NCI-H2196 treated with DMSO at 0.1 percent for 48 hours (cell line): Measurements from ENCODE around the gene SYNE1.
"Not testable (repeated sequence)": the region's sequence is repeated elsewhere in the genome, so short reads cannot be mapped to it uniquely, and the experiment has no call there.

Experiments
- DNase-seq: peaks from one replicate; lab custom pipeline; 2025; ENCODE audit not compliant: unreplicated experiment; lab: John Stamatoyannopoulos, UW

SYNE1 gene

DNA sequence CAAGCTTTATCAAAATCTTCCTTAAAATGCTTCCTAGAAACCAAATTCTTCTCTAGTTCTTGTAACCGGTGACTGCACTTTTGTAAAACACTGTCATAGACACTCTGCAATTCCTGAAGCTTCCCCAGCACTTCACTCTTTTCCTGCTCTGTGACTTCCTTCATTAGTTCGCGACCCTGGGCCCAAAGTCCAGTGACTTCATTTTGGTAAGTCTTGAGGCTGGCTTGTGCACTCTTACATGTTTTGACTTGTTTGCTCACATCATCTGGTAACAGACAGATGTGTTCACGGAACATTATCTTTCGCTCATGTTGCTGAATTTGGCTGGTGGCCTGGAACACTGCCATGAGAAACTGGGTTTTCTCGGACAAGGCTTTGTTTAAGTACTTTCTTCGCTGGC lies 306.2 kb downstream of the SYNE1 start:
- no peak for DNase-seq

DNA sequence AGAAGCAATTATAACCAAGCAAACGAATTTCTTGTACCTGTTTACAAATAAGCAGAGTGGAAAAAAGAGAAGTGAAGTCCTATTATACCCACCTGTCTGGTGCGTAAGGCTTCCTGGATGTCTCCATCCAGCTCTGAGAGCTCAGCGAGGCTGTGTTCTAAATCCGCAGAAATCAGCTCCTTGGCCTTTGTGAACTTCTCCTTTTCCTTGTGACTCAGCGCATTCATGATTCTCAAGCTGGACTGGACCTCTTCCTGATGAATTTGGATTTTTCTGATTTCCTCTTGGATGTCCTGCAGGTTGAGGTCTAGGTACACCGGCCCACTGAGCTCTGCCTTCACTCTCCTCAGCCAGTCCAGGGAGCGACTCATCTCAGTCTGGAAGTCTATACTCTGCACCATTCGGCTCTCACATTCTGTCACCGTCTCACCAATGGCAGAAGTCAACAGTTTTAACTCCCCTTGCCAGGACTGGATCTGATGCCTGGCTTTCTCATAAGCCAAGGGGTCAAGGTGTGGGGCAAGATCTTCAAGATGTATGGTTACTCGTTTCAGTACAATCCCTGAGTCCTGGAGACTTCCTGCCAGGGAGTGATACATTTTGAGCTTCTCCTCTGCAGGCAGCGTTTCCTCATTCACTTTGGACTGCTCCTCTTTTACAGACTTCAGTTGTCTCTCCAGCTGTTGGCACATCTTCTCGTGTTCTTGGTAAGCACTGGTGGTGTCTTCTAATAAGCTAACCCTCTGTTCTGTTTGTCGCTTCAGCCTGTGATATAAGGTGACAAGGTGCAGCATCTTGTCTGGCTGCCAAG lies 307.3 kb downstream of the SYNE1 start:
- DNase-seq = no peak

DNA sequence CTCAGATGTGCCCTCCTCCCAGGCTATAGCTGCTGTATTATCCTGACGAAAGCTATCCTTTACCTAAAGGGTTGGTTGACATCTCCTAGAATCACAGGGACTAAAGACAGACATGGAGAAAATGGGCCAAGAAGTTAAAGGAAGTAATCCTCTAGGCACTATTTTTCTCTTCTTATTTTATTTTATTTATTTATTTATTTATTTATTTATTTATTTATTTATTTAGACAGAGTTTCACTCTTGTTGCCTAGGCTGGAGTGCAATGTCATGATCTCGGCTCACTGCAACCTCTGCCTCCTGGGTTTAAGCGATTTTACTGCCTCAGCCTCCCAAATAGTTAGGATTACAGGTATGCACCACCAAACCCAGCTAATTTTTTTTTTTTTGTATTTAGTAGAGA lies 309.0 kb downstream of the SYNE1 start:
- not testable (repeated sequence) for DNase-seq

DNA sequence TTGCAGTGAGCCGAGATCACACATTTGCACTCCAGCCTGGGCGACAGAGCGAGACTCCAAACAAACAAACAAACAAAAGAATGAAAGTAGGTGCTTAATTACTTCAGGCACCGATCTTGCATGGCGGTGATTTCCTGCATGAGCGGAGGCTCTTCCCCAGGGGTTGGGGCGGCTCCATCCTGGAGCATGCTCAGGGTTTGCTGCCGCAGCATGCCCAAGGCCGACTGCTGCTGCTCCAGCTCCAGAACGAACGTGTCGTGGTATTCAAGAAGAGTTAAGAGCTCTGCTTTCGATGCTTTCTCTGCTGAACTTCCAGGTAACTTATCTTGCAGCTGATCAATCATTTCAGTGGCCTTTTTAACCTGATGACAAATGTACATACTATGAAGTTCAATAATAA lies 313.8 kb downstream of the SYNE1 start:
- DNase-seq = no peak

DNA sequence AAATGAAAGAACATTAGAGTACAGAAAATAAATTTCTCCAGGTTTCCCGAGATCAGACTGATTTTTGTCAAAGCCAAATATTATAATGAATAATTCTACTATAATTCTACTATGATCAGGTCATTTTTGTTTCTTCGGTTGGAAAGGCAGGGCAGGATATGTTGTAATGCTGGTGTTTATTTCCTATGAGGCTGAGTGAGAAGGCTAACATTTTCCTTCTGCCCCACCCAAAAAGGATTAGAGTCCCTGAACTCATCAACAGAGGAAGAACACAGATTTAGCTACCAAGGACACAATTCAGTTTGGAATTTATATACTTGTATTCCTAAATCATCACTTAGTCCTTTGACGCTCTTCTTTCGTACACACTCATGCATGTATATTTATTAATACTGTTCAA lies 318.9 kb downstream of the SYNE1 start:
- no peak for DNase-seq

DNA sequence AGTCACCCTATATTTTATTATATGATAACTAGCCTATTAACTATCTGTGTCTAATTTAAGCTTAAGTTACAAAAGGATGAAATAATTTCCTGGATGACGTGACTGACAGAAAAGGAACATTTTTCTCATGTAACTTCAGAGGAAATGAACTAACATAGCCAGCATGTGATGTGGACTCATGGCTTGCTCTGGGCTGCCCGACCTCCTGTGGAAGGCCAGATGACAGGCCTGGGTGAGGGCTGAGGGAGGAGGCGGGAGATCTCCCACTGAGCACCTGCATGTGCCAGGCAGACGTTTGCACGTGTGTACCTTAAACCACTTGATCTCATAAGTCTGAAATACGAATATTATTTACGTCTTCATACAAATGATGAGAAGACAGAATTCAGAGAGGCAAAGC lies 321.1 kb downstream of the SYNE1 start:
- DNase-seq = no peak

DNA sequence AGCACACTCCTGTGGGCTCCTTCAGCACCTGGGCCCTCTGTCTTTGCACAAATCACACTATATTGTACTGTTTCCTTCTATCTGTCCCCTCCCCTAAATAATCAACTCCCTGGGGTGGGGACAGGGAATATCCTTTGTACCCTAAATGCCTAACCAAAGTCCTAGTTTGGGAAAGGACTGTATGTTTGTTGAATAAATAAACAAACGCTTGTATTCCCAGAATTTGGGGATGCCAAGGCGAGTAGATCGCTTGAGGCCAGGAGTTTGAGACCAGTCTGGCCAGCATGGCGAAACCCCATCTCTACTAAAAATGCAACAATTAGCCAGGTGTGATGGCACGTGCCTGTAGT lies 322.7 kb downstream of the SYNE1 start:
- DNase-seq = no peak

DNA sequence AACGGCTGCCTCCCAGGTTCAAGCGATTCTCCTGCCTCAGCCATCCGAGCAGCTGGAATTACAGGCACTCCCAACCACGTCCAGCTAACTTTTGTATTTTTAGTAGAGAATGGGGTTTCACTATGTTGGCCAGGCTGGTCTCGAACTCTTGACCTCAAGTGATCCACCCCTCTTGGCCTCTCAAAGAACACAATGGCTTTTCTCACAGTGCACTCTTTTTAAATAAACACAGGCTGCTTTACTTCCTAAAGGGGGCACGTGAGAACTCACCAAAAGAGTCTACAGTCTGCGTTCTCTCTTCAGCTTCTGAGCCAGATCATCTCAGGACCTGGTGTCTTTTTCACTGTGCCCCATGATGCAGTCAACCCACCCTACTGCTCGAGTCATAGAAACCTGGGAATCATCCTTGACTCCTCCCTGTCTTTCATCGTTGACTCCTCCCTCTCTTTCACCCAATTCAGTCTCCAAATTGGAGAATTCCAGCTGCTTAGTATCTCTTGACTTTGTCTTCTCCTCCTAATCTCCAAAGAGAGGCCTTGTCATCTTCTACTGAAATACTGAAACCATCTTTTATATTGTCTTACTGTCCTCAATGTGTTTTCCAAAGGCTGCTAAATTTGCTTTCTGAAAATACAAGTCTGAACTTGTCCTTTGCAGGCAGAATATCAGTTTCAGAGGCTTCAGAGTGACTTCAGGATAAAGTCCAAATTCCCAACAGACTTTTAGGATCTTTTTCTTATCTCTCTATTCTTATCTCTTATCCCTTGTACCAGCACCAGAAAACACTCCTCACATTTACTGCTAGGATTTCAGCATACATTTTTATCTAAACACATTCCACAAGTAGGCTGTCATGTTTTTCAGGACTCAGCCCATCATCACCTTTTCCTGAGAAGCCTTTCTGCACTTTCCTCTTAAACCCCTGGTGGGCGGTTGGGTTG lies 323.4 kb downstream of the SYNE1 start:
- no peak for DNase-seq

DNA sequence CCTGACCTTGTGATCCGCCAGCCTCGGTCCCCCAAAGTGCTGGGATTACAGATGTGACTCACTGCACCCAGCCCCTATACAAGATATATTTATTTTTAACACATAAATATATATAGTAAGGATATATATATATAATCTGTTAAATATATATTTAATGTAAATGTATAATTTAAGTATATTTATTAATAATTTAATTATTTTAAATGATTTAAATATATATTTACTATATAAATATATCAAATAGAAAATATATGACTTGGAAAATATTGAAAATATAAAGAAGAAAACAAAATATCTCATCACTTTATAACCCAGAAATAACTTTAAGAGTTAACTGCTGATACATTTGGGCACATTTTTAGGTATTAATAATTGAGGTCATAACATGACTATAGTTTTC lies 324.7 kb downstream of the SYNE1 start:
- DNase-seq = no peak

DNA sequence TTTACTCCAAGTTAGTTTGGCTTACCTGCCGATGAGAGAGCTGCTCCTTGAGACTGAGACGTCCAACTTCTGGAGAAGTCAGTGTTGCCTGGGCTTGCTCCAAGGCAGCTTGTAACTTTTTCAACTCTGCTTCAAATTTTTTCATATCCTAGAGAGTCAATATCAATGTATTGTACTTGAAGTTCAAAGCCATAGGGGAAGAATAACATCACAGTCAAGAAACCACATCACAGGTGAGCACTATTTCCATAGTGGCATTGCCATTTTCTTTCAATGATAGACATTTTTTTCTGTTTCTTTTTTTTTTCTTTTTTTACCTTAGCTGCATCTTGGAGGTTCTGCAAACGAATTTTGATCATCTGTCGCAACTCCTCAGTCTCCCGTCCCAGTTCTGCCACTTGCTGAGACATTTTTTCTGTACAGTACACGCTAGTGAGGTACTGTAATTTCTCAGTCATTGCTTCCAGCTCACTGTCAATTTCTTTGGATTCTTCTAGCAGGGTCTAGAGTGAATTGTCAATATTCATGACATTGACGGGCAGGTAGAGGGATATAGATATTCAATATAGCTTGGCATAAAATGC lies 326.7 kb downstream of the SYNE1 start:
- DNase-seq = no peak

DNA sequence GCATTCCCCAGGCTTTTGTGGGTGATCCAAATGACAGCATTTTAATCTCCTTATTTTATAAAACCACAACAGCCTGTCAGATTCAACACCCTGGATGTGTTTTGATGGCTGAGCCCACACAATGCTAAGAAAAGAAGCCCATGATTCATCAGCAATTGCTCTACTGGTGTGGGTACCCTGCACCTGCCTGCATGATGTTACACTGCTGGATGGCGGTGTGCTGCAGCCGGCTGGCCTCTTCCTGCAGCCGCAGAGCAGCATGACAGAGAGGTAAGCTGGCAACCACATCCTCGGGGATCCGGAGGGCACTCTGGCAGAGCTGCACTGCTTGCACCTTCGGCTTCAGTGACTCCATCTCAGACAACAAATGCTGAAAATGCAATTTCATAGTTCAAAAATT lies 327.5 kb downstream of the SYNE1 start:
- DNase-seq = no peak

DNA sequence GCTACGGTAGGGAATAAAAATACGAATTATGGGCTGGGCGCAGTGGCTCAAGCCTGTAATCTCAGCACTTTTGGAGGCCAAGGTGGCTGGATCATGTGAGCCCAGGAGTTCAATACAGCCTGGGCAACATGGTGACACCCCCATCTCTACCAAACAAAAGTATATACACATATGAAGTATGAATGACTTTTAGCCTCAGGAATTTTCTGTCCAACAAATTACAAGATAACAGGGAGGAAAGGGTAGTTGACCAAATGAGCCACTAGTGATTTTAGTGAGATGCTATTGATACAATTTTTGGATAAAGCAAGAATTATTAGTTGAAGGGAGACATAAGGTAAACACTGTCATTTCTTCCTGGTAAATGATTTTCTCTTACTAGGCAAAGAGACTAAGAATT lies 328.2 kb downstream of the SYNE1 start:
- DNase-seq = no peak

DNA sequence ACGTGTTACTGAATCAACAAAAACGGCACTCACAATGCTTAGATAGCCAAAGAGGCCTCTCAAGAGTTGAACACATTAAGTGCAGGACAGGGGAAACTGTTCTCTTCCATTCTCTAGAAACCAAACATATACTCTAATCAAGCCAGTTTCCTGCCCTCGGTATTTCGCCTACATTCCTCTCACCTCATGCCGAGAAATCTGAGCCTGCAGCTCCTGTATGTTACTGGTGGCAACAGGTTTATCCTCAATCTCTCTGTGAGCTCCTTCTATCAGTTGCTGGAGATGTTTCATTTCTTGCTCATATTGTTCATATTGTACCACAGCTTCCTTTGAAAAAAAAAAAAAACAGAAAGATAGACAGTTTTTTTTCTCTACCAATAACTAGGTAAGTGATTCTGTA lies 328.9 kb downstream of the SYNE1 start:
- no peak for DNase-seq

DNA sequence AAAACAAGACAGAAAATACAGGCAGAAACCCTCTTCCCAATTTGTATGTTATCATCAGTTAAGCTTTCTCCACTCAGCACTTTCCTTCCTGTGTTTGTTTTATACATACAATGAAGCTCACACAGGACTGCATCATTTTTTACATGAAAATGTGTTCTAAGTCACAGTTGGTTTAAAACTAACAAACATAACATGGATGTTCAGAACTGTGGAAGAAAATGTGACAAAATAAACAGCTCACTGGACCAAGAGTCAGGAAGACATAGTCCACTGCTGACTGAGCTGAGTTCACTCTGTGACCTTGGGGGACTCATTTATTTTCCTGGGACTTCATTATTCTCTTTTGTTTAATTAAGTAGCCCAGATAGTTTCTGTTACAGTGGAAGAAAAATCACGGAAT lies 331.5 kb downstream of the SYNE1 start:
- no peak for DNase-seq

DNA sequence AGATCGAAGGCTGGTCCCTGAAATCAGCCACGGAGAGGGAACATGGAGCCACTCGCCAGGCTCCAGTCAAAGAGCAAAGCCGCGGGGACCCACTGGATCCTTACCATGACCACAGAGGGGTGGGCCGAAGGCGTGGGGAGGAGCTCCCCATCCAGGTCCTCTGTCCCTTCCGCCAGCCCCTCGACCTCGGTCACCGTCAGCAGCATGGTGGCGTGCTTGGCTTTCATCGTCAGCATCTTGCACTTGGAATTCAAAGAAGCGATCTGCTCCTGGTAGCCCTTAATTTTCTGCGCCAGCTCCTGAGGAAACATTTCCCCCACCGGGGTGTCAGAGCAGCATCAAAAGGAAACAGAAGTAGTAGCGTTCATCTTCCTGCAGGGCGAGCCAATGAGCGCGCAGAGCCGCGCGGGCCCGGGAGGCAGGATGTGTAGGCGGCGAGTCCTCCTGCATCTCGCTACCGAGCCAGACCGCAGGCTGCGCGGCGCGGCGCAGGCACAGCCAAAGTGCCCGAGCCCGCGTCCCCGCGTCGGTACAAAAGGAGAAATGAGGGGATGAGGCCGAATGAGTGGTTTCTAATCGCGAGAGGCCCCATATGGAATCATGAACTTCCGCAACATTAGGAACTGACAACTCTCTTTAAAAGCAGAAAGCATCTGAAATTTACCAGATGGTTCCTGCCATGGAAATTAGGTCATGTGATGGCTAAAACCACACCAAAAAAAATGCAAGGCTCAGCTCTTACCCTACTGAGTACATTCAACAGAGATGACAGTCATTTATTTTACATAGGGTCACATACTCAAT lies 335.2 kb downstream of the SYNE1 start:
- DNase-seq = peak; percentile 81

DNA sequence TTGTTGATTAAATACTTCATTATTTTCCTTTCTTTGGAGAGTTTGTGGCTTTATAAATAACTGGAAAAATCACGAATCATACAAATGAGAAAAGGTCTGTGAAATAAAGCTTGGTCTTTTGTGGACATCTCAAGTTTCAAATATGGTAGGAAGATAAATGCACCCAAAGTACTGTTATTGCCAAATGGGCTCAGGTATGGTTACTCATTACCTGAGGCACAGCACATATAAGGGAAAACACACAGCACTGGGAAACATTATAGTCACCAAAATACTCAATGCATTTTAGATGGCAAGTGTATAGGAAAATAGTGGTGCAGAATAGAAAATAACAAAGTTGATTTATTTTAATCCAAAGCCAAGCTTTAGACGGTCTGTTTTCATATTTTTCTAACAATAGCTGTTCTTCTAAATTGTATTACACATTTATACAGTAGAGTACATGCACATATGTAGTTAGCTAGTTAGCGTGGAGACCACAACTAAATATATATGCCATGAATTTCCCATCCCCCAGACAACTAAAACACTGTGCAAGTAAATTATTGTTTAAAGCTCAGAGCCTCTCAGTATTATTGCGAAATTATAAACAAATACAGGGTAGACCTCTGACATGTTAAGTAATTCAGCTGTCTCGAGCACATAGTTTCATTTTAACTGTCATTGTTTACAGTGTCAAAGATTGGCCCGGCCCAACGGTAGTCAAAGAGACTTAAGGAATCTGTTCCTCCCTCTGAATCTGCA lies 336.0 kb downstream of the SYNE1 start:
- DNase-seq = no peak

DNA sequence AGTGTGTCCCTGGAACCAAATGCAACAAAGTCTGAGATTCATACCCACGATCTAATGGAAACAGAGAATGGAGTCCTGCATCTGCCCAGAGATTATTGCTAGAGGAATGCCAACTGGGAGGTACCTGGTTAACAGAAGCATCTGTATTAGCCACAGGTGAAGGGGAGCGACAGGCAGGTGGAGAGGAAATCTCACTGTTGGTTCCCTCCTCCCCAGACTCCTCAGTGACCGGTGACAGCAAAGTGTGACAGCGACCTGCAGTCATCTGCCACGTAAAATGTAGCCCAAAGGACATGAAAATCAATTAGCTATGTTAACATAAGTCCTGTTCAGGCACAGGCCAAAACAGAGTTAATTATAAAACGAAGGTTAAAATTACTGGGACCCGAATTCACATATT lies 336.6 kb downstream of the SYNE1 start:
- DNase-seq = no peak

DNA sequence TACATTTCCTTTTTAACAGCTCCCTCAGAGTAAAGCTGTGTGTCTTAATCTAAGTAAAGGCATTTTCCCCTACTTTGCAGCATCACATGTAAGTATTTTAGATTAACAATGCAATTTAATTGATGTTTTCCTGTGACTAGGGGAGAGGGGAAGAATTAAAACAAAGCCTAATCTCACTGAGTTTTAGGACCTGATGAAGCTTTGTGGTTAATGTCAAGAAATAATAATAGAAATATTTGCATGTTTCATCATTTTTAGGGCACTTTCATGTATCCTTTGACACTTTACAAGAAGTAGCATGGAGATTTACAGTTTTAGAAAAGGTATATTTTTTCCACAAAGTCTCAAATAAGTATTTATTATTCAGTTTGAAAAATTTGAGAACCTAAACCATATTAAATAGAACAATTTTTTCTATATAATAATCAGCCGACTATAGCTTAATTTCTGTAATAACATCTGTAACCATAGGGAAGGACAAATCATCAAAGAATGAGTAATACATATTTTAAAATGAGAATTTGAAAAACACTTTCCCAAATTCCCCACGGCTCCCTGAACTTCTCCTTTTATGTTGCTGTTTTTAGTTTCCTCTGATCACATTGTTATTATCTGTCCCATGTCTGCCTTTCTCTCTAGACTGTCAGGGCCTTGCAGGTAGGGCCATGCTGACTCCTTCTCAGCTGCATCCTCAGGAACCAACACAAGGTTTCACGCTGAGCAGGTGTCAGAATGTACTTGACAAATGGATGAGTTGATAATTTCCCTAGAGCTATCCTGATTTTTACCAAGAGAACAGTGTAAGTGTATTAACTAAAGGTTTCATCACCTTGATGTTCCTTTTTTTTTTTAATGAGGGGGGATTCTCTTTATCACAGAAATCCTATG lies 338.1 kb downstream of the SYNE1 start:
- no peak for DNase-seq

DNA sequence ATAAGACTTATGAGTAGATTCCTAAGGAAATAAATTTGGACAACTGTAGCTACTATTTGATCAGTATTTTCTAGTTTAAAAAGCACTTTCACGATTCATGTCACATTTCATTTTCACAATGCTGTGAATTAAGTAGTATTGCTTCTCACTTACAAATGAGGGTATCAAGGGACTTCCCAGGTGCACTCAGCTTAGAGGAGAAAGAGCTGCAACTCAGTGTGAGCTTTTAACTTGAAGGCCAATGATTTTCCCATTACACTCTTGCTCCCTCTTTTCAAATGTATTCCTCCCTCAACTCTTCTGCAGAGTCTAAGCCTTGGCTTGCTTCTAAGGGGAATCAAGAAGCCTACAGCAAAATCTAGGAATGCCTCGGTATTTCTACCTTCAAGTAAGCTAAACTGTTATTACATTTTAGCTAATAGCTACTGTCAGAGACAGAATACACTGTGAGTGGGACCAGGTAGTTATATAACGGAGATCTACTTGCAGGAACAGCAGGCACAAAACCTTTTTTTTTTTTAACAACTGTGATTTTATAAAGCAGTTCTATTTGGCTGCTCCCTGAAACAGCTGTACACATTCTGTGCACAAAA lies 339.0 kb downstream of the SYNE1 start:
- DNase-seq = no peak
